Posterior vena cava (tissue), 2 donors: Measurements from ENCODE around the gene ACSS3. TPM values are rescaled to one million over a fixed set of nuclear protein-coding genes. Genes with fewer than 3 reads are reported as not detected.
"Not testable (repeated sequence)": the region's sequence is repeated elsewhere in the genome, so short reads cannot be mapped to it uniquely, and the experiment has no call there.

ENCODE experiments used
- DNase-seq: peaks from one replicate; pipeline ENCODE4 v3.0.0-alpha.2; 2020; ENCODE audit warnings: low spot score
- intact Hi-C, 2 donors: fragments of 100-400 bp; cut with DNase I; formaldehyde crosslinking; loops; one replicate each; pipeline versions ENCODE4 v1.14.1 to v1.14.2; 2022 to 2023
- total RNA-seq, 2 donors: library from RNA; stranded (reverse); fragmentation: NEBNext Ultra II Directional; extraction: Animal tissue kit (Norgen Biotek cat#: 25700); gene quantifications; one replicate each; pipeline ENCODE4 v1.2.1, GENCODE V29; 2021
- donor health status: DM: yes; HTN: yes; CAD: no.
- donor health status: DM: yes; HTN: yes; CAD: no.

Gene ACSS3
- total RNA-seq, 2 donors from 2014 or later, result 12.1 to 13.5 TPM

- DNase-seq, result no peak
- intact Hi-C loops, result no loop called here
Measured at GRCh38 chr12:81089412-81089811, 11.5 kb downstream of the ACSS3 start.

GRCh38 chr12:81092053-81092452, 14.2 kb downstream of the ACSS3 start:
- DNase-seq, result no peak
- intact Hi-C loops, result no loop called here

- no peak for DNase-seq
- intact Hi-C loops, result no loop called here
Measured at GRCh38 chr12:81094718-81095360, 17.0 kb downstream of the ACSS3 start.

GRCh38 chr12:81095501-81096232, 17.8 kb downstream of the ACSS3 start:
- intact Hi-C loops, result no loop called here

GRCh38 chr12:81105687-81106086, 27.8 kb downstream of the ACSS3 start:
- intact Hi-C loops, result no loop called here

More at GRCh38 chr12:81095501-81096232, 17.8 kb downstream of the ACSS3 start:
- no peak for DNase-seq

GRCh38 chr12:81114226-81114625, 36.3 kb downstream of the ACSS3 start:
- intact Hi-C loops, result no loop called here
- no peak for DNase-seq

More at GRCh38 chr12:81105687-81106086, 27.8 kb downstream of the ACSS3 start:
- DNase-seq, result no peak

GRCh38 chr12:81119069-81119468, 41.2 kb downstream of the ACSS3 start:
- DNase-seq, intact Hi-C loops: not testable (repeated sequence)

- intact Hi-C loops, result no loop called here
- DNase-seq, result no peak
Measured at GRCh38 chr12:81120961-81121360, 43.1 kb downstream of the ACSS3 start.

GRCh38 chr12:81123611-81124010, 45.7 kb downstream of the ACSS3 start:
- DNase-seq, result no peak
- intact Hi-C loops, result no loop called here

- DNase-seq, result no peak
- intact Hi-C loops, result no loop called here
Measured at GRCh38 chr12:81125691-81126090, 47.8 kb downstream of the ACSS3 start.

GRCh38 chr12:81128930-81129554, 51.2 kb downstream of the ACSS3 start:
- no peak for DNase-seq
- intact Hi-C loops, result no loop called here

GRCh38 chr12:81136519-81136918, 58.6 kb downstream of the ACSS3 start:
- no peak for DNase-seq
- intact Hi-C loops, result no loop called here

GRCh38 chr12:81137801-81138200, 59.9 kb downstream of the ACSS3 start:
- intact Hi-C loops, result no loop called here
- DNase-seq, result no peak

GRCh38 chr12:81141217-81141616, 63.3 kb downstream of the ACSS3 start:
- intact Hi-C loops, result no loop called here
- no peak for DNase-seq

GRCh38 chr12:81143057-81143456, 65.2 kb downstream of the ACSS3 start:
- intact Hi-C loops, result no loop called here
- DNase-seq, result no peak

- intact Hi-C loops, result no loop called here
- no peak for DNase-seq
Measured at GRCh38 chr12:81146228-81147225, 68.6 kb downstream of the ACSS3 start.

GRCh38 chr12:81147292-81147919, 69.5 kb downstream of the ACSS3 start:
- no peak for DNase-seq
- intact Hi-C loops, result no loop called here

- intact Hi-C loops, result no loop called here
- DNase-seq, result no peak
Measured at GRCh38 chr12:81150382-81150781, 72.5 kb downstream of the ACSS3 start.

GRCh38 chr12:81159856-81160255, 82.0 kb downstream of the ACSS3 start:
- DNase-seq, result no peak
- intact Hi-C loops, result no loop called here
